NCI-H460 (cell line): ENCODE measurements around the gene THBS1. TPM values are rescaled to one million over a fixed set of nuclear protein-coding genes. Genes with fewer than 3 reads are reported as not detected.

Experiments used
- DNase-seq: peaks from one replicate; pipeline ENCODE4 v3.0.0-alpha.2; 2016; ENCODE audit warnings: low read depth; ENCODE audit errors: extremely low read depth
- polyA plus RNA-seq: library from polyadenylated mRNA; depleted of rRNA; stranded (reverse); fragments of >200 nt; gene quantifications from 2 replicates; pipeline ENCODE4 v1.2.3, GENCODE V29; 2014; cell fraction: nucleus; rRNA removed
- total RNA-seq: library from RNA; depleted of rRNA; stranded (reverse); fragments of >200 nt; shearing (Covaris generic); gene quantifications from 2 replicates; pipeline ENCODE4 v1.2.3, GENCODE V29; 2014; rRNA removed

THBS1 gene
- 0.35 and 0.52 TPM in 2 replicates for total RNA-seq
- polyA plus RNA-seq = 0.97 and 5.1 TPM in 2 replicates

DNA sequence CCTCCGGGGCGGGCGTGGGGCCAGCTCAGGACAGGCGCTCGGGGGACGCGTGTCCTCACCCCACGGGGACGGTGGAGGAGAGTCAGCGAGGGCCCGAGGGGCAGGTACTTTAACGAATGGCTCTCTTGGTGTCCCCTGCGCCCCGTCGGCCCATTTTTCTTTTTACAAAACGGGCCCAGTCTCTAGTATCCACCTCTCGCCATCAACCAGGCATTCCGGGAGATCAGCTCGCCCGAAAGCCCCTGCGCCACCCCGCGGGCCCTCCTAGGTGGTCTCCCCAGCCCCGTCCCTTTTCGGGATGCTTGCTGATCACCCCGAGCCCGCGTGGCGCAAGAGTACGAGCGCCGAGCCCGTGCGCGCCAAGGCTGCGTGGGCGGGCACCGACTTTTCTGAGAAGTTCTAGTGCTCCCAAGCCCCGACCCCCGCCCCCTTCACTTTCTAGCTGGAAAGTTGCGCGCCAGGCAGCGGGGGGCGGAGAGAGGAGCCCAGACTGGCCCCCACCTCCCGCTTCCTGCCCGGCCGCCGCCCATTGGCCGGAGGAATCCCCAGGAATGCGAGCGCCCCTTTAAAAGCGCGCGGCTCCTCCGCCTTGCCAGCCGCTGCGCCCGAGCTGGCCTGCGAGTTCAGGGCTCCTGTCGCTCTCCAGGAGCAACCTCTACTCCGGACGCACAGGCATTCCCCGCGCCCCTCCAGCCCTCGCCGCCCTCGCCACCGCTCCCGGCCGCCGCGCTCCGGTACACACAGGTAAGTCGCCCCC, at the start of gene THBS1:
Gene THBS1 (plus strand): TSS at position 595 of the 757 bp plus-strand sequence. CDS start 779 bp downstream, outside the sequence.
- no peak for DNase-seq

DNA sequence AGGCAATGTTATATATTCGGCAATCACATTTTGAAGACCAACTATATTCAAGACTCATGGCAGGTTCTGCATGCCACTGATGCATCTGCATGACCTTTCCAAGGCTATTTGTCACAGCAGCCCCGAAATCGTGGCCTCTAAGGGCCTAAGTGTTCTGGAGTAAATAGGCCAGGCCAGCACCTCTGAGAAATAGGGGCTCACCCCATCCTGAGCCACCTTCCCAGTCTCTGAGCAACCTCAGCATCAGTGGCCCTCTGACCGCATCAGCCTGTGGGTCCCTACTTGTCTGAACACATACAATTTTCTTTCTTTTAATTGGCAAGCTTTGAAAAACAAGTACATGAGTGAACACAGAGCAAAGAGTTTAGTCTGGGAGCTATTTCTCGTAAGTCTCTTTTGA, 45.9 kb upstream of the THBS1 start:
- no peak for DNase-seq

DNA sequence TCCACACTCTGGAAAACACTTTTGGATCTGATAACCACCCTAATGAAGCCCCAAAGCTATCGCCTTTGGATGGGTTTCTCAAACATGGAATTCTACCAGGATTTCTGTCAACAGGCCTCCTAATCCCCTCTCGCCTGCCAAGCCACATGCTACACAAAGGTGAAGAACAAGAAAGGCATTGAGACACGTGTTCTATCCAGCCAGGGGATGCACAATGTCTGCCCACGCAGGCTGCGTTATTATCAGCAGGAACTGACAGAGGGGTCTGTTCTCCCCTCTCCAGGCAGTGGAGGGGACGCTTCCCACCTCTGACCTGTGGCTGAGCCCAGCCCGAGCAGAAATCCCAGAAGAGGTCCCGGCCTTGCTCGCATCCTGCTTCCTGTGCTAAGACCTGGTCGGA, 45.4 kb upstream of the THBS1 start:
- DNase-seq = no peak

DNA sequence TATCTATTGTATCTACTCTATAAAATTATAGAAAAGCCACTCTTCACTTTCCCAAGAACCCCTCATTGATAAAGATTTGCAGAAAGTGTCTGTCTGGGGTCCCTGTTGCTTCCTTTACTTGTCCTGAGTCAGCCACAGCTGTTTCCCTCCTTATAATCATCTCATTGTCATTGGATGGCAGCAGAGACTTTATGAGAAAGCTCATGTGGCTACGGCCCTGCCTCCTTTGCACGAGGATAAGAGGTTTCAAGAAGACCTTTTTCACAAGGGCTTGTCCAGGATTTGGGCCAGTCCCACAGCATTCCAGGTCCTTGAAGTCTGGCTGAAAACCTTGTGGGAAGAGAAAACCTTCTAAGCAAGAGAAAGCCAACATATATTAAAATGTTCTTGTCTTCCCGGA, 41.9 kb upstream of the THBS1 start:
- no peak for DNase-seq

DNA sequence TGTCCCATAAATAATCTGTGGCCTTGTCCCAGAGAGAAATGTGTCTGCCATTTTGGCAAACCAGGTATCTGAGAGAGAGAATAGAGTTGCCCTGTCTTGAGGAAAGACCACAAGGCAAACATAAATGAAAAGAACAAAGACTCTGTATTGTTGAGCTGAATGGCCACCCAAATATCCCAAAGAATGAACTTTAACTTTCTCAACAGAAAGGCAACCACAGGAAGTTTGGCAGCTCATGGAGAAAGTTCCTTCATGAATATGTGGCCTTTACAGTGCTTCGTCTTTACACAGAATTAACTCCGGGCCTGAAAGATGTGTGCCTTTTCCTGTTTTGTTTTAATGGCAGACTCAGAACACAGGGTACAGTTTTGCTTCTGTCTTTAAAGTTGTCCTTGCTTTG, 41.4 kb upstream of the THBS1 start:
- no peak for DNase-seq

DNA sequence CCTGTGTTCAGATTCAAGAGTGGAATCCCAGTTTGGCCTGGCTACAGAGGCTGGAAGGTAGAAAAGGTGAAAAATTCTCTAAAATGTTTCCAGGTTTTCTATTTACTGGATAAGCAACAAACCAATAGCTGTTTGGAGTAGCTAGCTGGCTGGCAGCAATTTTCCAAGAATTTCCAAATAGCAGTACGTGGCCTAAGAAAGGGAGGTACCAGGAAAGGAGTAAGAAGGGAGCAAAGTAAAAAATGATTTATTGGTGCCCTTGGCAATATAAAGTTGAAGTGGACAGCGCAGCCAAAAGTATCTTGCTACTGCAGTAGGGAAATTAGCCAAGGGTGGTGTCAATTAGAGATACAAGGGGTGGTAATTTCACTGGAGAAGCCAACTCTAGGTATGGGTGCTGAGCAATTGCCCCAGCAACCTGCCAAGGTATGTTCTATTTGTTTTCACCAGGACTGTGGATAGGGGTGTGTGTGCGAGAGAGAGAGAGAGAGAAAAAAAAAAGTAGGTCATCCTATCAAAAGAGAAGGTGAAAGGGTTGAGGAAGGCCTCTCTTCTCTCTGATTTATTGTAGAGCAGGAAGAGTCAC, 40.8 kb upstream of the THBS1 start:
- no peak for DNase-seq

DNA sequence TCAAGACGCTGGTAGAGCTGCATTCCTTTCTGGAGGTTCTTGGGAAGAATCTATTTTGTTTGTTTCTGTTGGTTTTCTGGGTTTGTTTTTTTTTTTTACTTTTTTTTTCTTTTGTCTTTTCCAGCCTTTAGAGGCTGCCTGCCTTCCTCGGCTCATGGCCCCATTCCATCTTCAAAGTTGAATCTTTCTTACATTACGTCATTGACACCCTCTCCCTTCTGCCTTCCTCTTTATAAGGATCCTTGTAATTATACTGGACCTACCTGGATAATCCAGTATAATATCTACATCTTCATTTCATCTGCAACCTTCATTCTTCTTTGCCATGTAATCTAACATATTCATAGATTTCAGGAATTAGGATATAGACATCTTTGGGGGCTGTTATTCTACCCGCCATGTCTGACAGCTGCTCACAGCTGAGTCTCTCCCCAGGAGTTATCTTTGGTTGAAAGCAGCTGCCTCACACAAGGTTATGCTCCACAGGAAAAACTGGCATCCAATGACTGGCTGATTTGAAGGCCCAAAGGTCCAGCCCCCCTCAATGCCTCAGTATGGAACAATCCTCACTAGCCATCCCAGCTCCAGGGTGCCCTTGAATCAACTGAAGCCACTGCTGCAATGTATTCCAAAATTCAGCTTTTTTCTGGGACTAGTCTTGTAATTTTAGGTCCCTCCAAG, 38.4 kb upstream of the THBS1 start:
- no peak for DNase-seq

DNA sequence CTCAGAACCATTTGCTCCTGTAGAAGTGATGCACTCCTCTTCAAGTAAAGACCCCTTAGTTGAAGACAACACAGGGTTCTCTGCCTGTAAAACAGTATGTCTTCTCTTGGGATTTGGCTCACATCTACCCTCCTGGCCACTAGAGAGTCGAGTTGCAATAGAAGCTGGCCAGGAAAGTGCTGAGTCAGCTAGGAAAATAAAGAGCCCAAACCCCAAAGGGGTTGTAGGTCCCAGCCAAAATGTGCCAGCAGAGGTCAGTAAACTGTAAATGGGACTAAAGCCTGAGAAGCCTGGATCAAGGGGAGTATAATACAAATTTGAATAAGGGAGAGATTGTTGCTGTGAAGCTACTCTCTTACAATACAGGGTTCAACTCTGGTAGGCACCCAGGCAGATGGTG, 37.2 kb upstream of the THBS1 start:
- no peak for DNase-seq

DNA sequence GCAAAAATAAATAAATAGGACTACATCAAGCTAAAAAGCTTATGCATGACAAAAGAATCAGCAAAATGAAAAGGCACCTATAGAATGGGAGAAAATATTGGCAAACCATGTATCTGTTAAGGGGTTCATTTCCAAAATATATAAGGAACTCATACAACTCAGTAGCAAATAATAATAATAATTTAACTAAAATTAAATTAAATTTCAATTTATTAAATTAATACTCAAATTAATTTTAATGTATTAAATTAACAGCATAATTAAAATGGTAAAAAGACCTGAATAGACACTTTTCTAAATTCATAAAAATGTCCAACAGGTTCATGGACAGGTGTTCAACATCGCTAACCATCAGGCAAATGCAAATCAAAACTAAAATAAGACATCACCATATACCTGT, 34.0 kb upstream of the THBS1 start:
- DNase-seq = no peak

DNA sequence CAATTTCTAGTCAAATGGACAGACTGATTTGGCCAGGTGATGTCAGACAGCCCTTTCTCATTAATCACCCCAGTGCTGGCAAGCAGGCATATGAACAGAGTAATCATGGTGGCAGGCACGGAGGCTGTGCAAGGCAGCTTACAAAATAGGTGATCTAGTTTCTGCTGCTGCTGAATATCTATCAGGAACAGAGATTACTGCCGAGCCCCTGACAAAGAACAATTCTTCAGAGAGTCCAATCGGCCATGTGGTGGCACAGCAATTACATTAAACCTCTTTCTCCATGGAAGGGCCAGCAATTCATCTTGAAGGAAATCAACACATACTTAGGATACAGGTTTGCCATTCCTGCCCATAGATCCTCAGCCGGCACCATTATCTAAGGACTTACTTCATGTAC, 32.3 kb upstream of the THBS1 start:
- no peak for DNase-seq

DNA sequence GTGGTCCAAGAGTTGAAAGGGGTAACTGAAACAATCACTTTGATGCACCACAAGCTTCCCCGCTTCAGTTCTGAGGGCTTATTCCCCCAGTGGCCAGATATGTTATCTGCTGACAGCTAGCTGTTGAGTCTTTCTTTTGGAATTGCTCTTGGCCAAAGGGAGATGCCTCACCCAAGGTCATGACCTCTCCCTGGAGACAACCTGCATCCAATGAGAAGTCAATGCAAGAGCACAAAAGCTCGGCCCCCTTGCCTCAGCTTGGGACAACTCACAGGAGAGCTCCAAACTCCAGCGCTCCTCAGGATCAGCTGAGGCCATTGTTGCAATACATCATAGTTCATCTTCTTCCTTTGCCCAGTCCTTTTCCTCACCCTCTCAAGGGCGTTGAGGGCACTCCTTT, 31.0 kb upstream of the THBS1 start:
- DNase-seq = no peak

DNA sequence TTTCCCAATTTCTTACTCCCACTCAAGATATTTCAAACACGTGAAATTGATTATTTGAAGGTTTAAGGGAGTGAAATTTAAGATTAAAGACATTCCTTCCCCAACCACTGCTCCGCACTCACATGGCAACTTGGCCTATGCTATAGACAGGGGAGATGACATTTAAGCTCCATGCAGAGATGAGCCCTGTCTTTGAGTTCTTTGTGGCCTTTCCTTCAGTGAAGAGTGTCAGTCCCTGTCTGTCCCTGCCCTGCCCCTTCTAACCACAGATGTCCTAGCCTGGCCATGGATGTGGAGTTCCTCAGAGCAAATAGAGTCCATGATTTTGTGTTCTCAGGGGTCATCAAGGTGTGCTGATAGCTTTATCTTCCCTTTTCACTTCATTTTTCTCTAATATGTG, 29.4 kb upstream of the THBS1 start:
- DNase-seq = no peak

DNA sequence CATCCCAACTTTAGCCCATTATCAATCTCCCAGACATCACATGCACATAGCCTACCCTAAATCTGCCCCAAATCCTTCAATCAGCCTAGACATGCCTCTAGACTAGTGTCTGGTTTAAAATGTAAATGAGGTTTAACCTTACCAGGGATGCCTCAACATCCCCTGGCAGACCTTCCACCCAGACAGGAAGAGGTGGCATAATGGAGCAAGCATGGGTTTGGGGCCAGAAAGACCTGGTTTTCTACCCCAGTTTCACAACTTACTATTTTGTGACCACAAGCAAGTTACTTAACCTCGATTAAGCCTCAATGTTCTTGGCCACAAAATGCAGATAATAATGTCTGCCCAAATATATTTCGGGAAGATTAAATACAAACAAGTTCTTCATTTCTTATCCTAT, 28.3 kb upstream of the THBS1 start:
- DNase-seq = no peak

DNA sequence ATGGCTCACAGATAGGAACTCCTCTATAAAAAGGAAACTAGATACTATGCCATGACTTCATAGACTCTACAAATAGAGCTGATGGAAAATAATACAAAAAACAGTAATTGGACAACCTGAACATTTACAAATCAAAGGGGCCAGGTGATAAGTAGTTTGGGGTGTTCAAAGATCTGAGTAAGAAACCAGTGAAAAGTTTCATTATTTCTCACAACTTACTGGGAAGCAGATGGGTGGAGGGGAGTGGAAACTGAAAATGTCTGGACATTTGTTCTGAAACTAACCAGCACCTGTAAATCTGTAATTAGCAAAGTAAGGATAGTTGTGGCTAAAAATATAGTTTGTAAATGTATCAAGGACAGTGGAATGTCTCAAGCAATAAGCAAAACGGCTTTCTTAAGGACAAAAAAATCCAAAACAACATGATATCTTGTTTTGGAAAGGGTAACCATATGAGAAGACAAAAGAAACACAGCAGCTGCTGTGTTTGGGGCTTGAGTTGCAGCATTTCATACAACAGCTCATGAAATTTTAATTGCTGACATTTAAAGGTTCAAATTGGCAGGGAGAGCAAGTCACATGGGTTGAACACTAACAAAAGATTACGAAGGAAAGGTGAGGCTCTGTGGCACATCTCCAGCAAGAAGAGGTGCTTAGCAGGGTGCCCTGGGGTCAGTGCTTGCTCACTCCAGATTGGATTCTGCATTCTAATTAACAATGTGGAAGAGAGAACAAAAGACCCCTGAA, 26.8 kb upstream of the THBS1 start:
- DNase-seq = no peak

DNA sequence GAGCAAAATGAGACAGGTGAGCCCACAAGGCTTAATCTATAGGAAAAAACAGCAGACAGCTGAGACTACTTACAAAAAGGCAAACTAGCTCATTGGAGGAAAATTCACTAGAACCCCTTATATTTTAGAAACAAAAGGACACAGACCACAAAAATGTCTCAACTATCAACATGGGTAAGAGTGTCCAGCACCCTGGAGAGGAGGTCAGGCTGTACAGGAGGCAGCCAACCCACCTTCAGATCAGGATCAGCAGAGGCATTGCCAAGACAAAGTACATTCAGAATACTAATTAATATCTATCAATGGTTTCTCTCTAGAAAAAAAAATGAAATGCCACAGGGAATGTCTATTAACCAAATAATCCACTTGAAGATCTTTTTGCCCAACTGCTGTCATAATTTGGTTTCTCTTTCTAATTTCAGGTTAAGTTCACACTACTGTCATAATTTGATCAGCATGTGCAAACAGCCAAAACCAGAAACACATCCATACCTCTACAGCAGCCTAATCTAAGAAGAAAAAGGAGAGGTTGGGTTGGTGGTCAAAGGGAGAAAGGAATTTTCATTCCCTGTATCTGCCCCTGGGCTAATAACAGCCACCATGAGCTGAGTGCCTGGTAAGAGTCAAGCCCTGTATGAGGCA, 26.0 kb upstream of the THBS1 start:
- DNase-seq = no peak

DNA sequence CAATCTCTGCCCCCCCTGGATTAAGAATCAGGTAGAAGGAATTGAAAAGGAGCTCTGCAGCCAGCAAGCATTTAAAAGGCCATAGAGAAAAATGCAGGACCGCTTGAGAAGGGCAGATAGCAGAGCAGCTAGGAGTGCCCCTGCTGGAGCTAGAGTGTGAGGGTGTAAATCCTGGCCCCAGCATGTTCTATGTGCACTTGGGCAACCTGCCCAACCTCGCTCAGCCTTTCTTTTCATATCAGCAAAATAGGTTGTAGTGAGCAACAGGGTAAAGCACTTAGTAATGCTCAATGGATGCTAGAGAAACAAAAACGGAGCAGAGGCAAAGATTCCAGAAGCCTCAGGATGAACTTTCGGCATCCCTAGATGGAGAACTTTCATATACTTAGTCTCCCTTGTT, 25.0 kb upstream of the THBS1 start:
- no peak for DNase-seq

DNA sequence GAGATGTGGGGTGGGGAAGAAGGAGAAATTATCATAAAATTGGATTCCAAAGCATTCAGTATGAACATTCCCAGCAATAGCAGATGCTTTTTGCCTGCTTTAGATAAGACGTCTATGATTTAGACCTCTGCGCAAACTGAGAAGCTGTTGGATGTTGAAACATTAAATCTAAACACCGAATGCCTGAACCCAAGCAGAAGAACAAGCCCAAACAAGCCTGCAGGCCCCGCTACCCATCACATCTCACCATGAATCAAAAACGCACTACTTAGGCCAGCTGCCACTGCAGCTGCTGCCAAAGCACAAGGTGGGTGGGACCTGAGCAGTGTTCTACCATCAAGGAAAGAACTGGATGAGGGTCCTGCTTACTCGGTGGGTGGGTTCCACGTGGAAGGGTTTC, 24.4 kb upstream of the THBS1 start:
- no peak for DNase-seq

DNA sequence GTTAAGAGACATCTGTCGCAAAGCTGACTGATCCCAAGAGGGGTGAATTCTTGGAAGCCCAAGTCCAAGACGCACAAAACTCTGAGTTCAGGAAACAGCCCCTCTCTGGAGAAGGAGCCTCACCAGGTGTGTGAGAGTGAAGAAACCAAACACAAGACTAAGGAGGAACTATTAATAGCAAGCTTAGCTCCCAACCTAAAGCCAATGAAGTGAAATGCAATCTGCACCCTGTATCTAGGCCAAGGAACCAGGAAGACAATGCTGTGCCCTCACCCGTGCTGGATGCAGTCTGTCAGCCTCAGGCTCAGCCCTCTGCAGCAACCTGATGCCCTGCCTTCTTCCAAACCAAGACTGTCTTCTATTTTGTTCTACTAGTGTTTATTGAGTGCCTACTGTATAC, 22.5 kb upstream of the THBS1 start:
- DNase-seq = no peak

DNA sequence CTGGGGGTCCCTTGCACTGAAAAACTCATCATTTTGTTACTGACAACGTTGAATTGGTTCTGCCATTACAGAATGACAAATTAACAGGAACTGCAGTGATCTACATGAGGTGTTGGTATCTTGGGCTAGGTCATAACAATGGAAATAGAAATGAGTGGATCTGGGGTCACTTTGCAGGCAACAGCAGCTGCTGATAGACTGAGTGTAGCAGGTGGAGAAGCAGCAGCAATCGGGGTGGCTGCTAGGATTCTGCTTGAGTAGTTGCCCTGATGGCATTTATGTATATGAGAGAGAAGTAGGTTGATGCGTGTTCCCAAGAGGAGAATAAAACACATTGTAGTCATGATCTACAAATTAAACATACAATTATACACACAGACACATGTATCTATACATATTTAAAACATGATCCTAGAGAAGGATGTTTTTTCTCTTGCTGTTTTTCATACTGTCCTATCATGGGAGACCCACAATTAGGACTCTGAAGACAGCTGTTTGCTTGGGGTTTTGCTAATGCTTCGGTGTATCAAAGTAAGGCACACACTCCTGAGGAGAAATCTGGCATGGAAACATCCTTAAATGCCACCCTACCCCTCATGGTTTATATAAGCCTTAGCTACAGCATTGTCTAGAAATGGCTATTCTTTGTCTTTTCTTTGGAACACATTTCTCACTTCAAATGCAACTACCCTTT, 15.8 kb upstream of the THBS1 start:
- DNase-seq = no peak

DNA sequence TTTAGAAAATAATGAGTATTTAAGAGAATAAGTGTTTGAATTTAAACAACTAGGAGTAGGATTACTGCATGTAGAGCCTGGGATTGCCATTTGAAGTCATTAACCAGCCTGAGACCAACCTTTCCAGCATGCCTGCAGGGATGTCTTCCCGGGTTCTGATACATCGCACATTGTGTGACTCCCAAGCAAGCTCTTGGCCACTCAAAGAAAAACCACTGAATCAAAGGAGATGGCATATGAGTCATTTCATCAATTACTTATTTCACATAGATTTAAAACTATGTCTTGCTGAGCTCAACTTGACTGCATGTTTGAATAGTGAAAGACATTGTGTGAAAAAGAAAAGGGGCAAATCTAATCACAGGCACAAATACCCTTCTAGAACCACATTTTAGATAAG, 15.0 kb upstream of the THBS1 start:
- DNase-seq = no peak
